HepG2 (cell line): ENCODE measurements around the gene DRD1. TPM values are rescaled to one million over a fixed set of nuclear protein-coding genes. Genes with fewer than 3 reads are reported as not detected.

ENCODE experiments used
- ATAC-seq: fragments of 200-7000 bp; cut with Tn5 transposase; 3 replicates; pipeline ENCODE4 v1.9.1; 2020; ENCODE audit warnings: mild to moderate bottlenecking, moderate library complexity
- Bru-seq: library from RNA; stranded (reverse); fragments of 400-500 nt; gene quantifications from one replicate; lab custom pipeline; 2021; lab: Mats Ljungman, UMichigan
- BruChase-seq, 2 experiments: library from RNA; stranded (reverse); fragments of 400-500 nt; gene quantifications; one replicate each; lab custom pipeline; 2021; lab: Mats Ljungman, UMichigan
- BruUV-seq: library from RNA; stranded (reverse); fragments of 400-500 nt; replicated peaks from 2 replicates; lab custom pipeline; 2021; lab: Mats Ljungman, UMichigan
- CTCF ChIA-PET: fragments of 300-600 bp; formaldehyde crosslinking; extraction: SDS; loops from one replicate; lab custom pipeline; 2021; ENCODE audit warnings: low total read pairs, inconsistent platforms, low intra/inter-chr PET ratio; lab: Yijun Ruan, JAX
- POLR2A ChIA-PET: fragments of 350-600 bp; sonication (Branson Sonifier 250); formaldehyde crosslinking; loops from one replicate; lab custom pipeline; 2020; ENCODE audit warnings: antibody characterized with exemption, inconsistent platforms; lab: Yijun Ruan, JAX
- DNase-seq: peaks from one replicate; pipeline ENCODE4 v3.0.0-alpha.2; 2015; ENCODE audit warnings: low spot score
- FAIRE-seq: peaks from 3 replicates; lab custom pipeline; 2011; peaks lifted over from hg19 to GRCh38; lab: Jason Lieb, UNC
- H2AFZ ChIP-seq: one replicate; pipeline ENCODE4 v1.6.1; 2011; ENCODE audit warnings: low read length, inconsistent platforms
- H3K27ac ChIP-seq: fragments of 300-600 bp; 3 replicates; pipeline ENCODE4 v1.8.0; 2011; ENCODE audit warnings: mixed run types, mild to moderate bottlenecking, mixed read lengths, low read length, inconsistent platforms; ENCODE audit not compliant: insufficient read depth; ENCODE audit errors: extremely low read length
- H3K27me3 ChIP-seq, 2 experiments: fragments of 200-600 bp in 1 of 2; 2 replicates in 1 of 2; 3 replicates in 1 of 2; pipeline versions ENCODE4 v1.6.0 to v1.8.0; 2011; ENCODE audit warnings: low read length in 2 of 2, mild to moderate bottlenecking in 2 of 2, moderate library complexity in 2 of 2, inconsistent platforms in 1 of 2; ENCODE audit not compliant: insufficient read depth in 2 of 2, control insufficient read depth in 1 of 2
- H3K36me3 ChIP-seq, 2 experiments: fragments of 200-600 bp in 1 of 2; replicated peaks in 1 of 2; 2 replicates in 1 of 2; 3 replicates in 1 of 2; pipeline versions ENCODE4 v1.5.1 to v1.8.0; 2011; ENCODE audit warnings: low read length in 2 of 2, inconsistent platforms in 1 of 2; ENCODE audit not compliant: insufficient read depth in 2 of 2, control insufficient read depth in 1 of 2
- H3K4me1 ChIP-seq: 2 replicates; pipeline ENCODE4 v1.5.1; 2012; ENCODE audit warnings: low read length, inconsistent platforms; ENCODE audit not compliant: insufficient read depth
- H3K4me2 ChIP-seq: 2 replicates; pipeline ENCODE4 v1.6.0; 2011; ENCODE audit warnings: low read depth, low read length, inconsistent platforms
- H3K4me3 ChIP-seq, 3 experiments: fragments of 200-600 bp in 1 of 3; sonication (generic), shearing (Covaris generic) in 1 of 3; replicated peaks in 1 of 3; 2 replicates each; pipeline ENCODE4 v1.5.1; 2011 to 2016; ENCODE audit warnings: low read length in 3 of 3, inconsistent platforms in 2 of 3, low read depth in 2 of 3, mild to moderate bottlenecking in 2 of 3, control low read depth in 1 of 3, mixed read lengths in 1 of 3; ENCODE audit not compliant: insufficient read depth in 1 of 3
- H3K79me2 ChIP-seq: one replicate; pipeline ENCODE4 v1.6.1; 2011; ENCODE audit warnings: low read length, inconsistent platforms; ENCODE audit not compliant: insufficient read depth
- H3K9ac ChIP-seq: 2 replicates; pipeline ENCODE4 v1.6.0; 2011; ENCODE audit warnings: mild to moderate bottlenecking, low read depth, low read length, inconsistent platforms; ENCODE audit not compliant: insufficient read depth
- H3K9me3 ChIP-seq: 2 replicates; pipeline ENCODE4 v1.5.1; 2012; ENCODE audit warnings: mild to moderate bottlenecking, low read length
- H4K20me1 ChIP-seq: 2 replicates; pipeline ENCODE4 v1.6.0; 2011; ENCODE audit warnings: inconsistent platforms, mild to moderate bottlenecking, low read length, moderate library complexity; ENCODE audit not compliant: insufficient read depth
- NCOA2 ChIP-seq: sonication (generic); formaldehyde crosslinking; IDR thresholded peaks from 2 replicates; pipeline ENCODE4 v1.8.0; 2022; ENCODE audit warnings: inconsistent platforms
- RCOR2 ChIP-seq: IDR thresholded peaks from 2 replicates; pipeline ENCODE4 v1.6.1; 2016; ENCODE audit warnings: missing biosample characterization, missing genetic modification reagents
- RXRA ChIP-seq: sonication (generic); formaldehyde crosslinking; IDR thresholded peaks from 2 replicates; pipeline ENCODE4 v1.5.1; 2020; ENCODE audit warnings: missing genetic modification reagents
- SNAI1 ChIP-seq: sonication (generic); formaldehyde crosslinking; IDR thresholded peaks from 2 replicates; pipeline ENCODE4 v1.5.0; 2020; ENCODE audit warnings: mild to moderate bottlenecking, missing genetic modification reagents, borderline replicate concordance
- ZNF749 ChIP-seq: sonication (generic); formaldehyde crosslinking; IDR thresholded peaks from 2 replicates; pipeline ENCODE4 v1.8.0; 2022; ENCODE audit warnings: mild to moderate bottlenecking, missing genetic modification reagents, moderate library complexity, borderline replicate concordance
- WGBS: methylation state at CpG from one replicate; pipeline ENCODE4 v1.1.6; 2017; ENCODE audit warnings: low lambda C conversion rate; 5-methylcytosine and 5-hydroxymethylcytosine counted together
- in situ Hi-C: cut with HindIII; loops from 2 replicates; pipeline ENCODE4 v1.10.0; 2017; ENCODE audit warnings: low pct_unique_long_range_greater_than_20kb; ENCODE audit not compliant: extremely low pct_ligation_motif_present
- intact Hi-C: fragments of 100-400 bp; cut with micrococcal nuclease; formaldehyde crosslinking; loops from one replicate; pipeline ENCODE4 v1.10.0; 2022; ENCODE audit not compliant: unreplicated experiment
- long read RNA-seq, 2 experiments: library from RNA in 1 of 2; library from polyadenylated mRNA in 1 of 2; stranded (forward) in 1 of 2; unstranded in 1 of 2; transcript quantifications; one replicate each; pipeline ENCODE4 v2.0.0, GENCODE V29; 2019 to 2022
- polyA minus RNA-seq, 3 experiments: library from RNA; depleted of rRNA, polyadenylated mRNA; stranded (reverse); fragments of >200 nt; gene quantifications; 2 replicates each; pipeline ENCODE4 v1.2.3, GENCODE V29; 2011; ENCODE audit warnings: low replicate concordance in 1 of 3
- polyA plus RNA-seq, 8 experiments: library from polyadenylated mRNA; depleted of rRNA in 3 of 8; stranded (reverse) in 7 of 8; unstranded in 1 of 8; fragments of >200 nt; fragmentation: Illumina TruSeq in 4 of 8; extraction: Trizol in 4 of 8; gene quantifications; 2 replicates each; pipeline versions ENCODE4 v1.2.1 to v1.2.3, GENCODE V29; 2011 to 2016; ENCODE audit warnings: low read depth in 4 of 8, missing spikeins in 1 of 8, mixed read lengths in 1 of 8; ENCODE audit not compliant: insufficient read depth in 1 of 8
- total RNA-seq, 5 experiments: library from RNA; depleted of rRNA; stranded (reverse); fragments of >200 nt; fragmentation: Illumina TruSeq; extraction: Trizol; gene quantifications; 2 replicates each; pipeline ENCODE4 v1.2.3, GENCODE V29; 2016; ENCODE audit warnings: low read depth in 1 of 5
- TF ChIP-seq, protein P1 (sequence below): sonication (generic); formaldehyde crosslinking; conservative IDR thresholded peaks from 2 replicates; pipeline ENCODE4 v1.4.0; 2020; ENCODE audit warnings: mild to moderate bottlenecking, missing genetic modification reagents, moderate library complexity

Gene DRD1
- total RNA-seq (2016; rRNA removed; fragmentation: Illumina TruSeq; extraction: Trizol) (not detected in 2 replicates), polyA plus RNA-seq (2011; rRNA removed) (not detected in 2 replicates), polyA minus RNA-seq (2011; rRNA and poly(A)+ RNA removed; ENCODE audit: low replicate concordance) (not detected in 2 replicates), Bru-seq, nascent RNA (not detected), BruChase-seq, experiment 1, labeled RNA remaining after a 6-hour chase (not detected), BruChase-seq, experiment 2, labeled RNA remaining after a 2-hour chase (not detected)
- not detected in 2 replicates for total RNA-seq (2016; cell fraction: cytosol; rRNA removed; fragmentation: Illumina TruSeq; extraction: Trizol; ENCODE audit: low read depth)
- total RNA-seq (2016; cell fraction: insoluble cytoplasmic fraction; rRNA removed; fragmentation: Illumina TruSeq; extraction: Trizol), result not detected in 2 replicates
- not detected in 2 replicates for total RNA-seq (2016; cell fraction: membrane; rRNA removed; fragmentation: Illumina TruSeq; extraction: Trizol)
- total RNA-seq (2016; cell fraction: nucleus; rRNA removed; fragmentation: Illumina TruSeq; extraction: Trizol), result not detected in 2 replicates
- polyA plus RNA-seq (2011; cell fraction: cytosol; rRNA removed), result not detected in 2 replicates
- polyA plus RNA-seq (2011; cell fraction: nucleus; rRNA removed), result not detected in 2 replicates
- polyA plus RNA-seq (2012), result not detected in 2 replicates
- polyA plus RNA-seq (2016; cell fraction: cytosol; fragmentation: Illumina TruSeq; extraction: Trizol; ENCODE audit: low read depth), result not detected in 2 replicates
- not detected in 2 replicates for polyA plus RNA-seq (2016; cell fraction: insoluble cytoplasmic fraction; fragmentation: Illumina TruSeq; extraction: Trizol; ENCODE audit: low read depth)
- polyA plus RNA-seq (2016; cell fraction: membrane; fragmentation: Illumina TruSeq; extraction: Trizol; ENCODE audit: low read depth), result not detected in 2 replicates
- polyA plus RNA-seq (2016; cell fraction: nucleus; fragmentation: Illumina TruSeq; extraction: Trizol; ENCODE audit: insufficient read depth, low read depth), result not detected in 2 replicates
- polyA minus RNA-seq (2011; cell fraction: cytosol; rRNA and poly(A)+ RNA removed), result not detected in 2 replicates
- polyA minus RNA-seq (2011; cell fraction: nucleus; rRNA and poly(A)+ RNA removed), result not detected in 2 replicates
- long read RNA-seq, experiment 1, result 0 reads
- long read RNA-seq, experiment 2, result 0 reads

DNA sequence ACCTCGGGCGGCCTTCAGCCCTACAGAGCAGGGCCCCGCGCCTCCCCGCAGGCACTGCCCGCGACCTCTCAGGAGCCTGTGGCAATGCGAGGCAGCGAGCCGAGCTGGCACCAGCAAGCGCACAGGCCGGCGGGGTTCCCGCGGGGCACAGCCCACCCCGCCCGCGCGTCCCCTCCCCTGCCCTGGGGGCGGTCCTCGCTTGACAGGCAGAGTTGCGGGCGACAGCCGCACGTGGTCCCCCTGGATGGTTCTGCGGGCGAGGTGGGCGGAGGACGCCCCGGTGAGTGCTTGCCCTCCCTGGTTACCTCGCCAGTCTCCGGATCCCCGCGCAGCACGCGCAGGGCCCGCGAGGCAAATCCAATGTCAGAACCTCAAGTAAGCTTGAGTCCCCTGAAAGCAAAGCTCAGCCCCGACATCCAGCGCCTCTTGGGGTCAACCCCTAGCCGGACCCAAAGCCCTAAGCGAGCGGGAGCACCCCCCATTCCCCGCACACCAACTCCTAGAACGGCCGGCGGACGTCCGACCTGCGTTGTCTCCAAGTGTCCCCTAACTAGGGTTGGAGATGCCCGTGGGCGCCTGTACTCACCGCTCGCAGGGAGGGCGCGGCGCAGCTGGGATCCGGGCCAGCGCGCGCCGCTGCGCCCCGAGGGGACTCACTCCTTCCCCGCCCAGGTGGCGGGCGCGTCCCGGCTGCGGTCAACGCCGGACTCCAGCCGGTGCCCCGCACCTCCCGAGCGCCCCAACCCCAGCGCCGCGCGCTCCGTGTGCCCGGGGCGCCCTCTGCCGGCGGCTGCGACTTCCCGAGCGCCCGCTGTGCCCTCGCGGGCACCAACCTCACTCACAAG is at the start of gene DRD1:
Gene DRD1, minus strand, starts transcription at position 123 of the 845 bp plus-strand sequence. CDS start 1,083 bp downstream, outside the sequence.
- Histone ChIP-seq H2AFZ (no peak within 1 kb of the TSS), H3K36me3 (no peaks in the 10 kb centered on the region), H3K79me2 (no peaks in the 10 kb centered on the region), H4K20me1 (no peaks in the 10 kb centered on the region), H3K9ac (no peak within 1 kb of the TSS), H3K27ac (no peak within 1 kb of the TSS), H3K4me3 (no peak within 1 kb of the TSS), H3K4me2 (no peak within 1 kb of the TSS), H3K27me3 (peaks cover 0 to 19% of the 10 kb centered on the region in 2 experiments; a peak in 2 of 5 replicates), H3K9me3 (no peaks in the 10 kb centered on the region), H3K4me1 (no peaks in the 10 kb centered on the region)
- ChIA-PET CTCF (no interaction called here), POLR2A (no interaction called here)
- FAIRE-seq (no peak), DNase-seq (no peak), ATAC-seq (no peak; the same call in 2 of the 3 replicates)
- WGBS, result 86% methylated on average over 73 of the region's 91 CpGs
- in situ Hi-C loops, result no loop called here
- intact Hi-C loops, result no loop called here
- no TSS peak for BruUV-seq
- TF ChIP-seq RXRA (CRISPR knock-in tag), result no peak
- TF ChIP-seq NCOA2 (CRISPR knock-in tag), result no peak
- TF ChIP-seq, protein P1, sequence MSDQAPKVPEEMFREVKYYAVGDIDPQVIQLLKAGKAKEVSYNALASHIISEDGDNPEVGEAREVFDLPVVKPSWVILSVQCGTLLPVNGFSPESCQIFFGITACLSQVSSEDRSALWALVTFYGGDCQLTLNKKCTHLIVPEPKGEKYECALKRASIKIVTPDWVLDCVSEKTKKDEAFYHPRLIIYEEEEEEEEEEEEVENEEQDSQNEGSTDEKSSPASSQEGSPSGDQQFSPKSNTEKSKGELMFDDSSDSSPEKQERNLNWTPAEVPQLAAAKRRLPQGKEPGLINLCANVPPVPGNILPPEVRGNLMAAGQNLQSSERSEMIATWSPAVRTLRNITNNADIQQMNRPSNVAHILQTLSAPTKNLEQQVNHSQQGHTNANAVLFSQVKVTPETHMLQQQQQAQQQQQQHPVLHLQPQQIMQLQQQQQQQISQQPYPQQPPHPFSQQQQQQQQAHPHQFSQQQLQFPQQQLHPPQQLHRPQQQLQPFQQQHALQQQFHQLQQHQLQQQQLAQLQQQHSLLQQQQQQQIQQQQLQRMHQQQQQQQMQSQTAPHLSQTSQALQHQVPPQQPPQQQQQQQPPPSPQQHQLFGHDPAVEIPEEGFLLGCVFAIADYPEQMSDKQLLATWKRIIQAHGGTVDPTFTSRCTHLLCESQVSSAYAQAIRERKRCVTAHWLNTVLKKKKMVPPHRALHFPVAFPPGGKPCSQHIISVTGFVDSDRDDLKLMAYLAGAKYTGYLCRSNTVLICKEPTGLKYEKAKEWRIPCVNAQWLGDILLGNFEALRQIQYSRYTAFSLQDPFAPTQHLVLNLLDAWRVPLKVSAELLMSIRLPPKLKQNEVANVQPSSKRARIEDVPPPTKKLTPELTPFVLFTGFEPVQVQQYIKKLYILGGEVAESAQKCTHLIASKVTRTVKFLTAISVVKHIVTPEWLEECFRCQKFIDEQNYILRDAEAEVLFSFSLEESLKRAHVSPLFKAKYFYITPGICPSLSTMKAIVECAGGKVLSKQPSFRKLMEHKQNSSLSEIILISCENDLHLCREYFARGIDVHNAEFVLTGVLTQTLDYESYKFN, result no peak
- TF ChIP-seq RCOR2, result no peak
- TF ChIP-seq SNAI1 (CRISPR knock-in tag), result no peak
- no peak for TF ChIP-seq ZNF749 (CRISPR knock-in tag)
